T-cell (primary cell): ENCODE data around the gene TROAP. TPM values are rescaled to one million over a fixed set of nuclear protein-coding genes. Genes with fewer than 3 reads are reported as not detected.
A peak's percentile ranks its signal among the peaks of the same experiment; 100 is the strongest.

Experiments used
- ATAC-seq, 4 experiments: fragments of 200-7000 bp in 3 of 4; fragments of 150-1000 bp in 1 of 4; cut with Tn5 transposase; replicated peaks in 1 of 4; 1 replicate in 3 of 4; 2 replicates in 1 of 4; pipeline ENCODE4 v1.10.0; 2021; ENCODE audit warnings: moderate library complexity in 3 of 4, mild to moderate bottlenecking in 2 of 4, moderate number of reproducible peaks in 1 of 4
- CTCF ChIA-PET, 2 donors: fragments of 300-600 bp; sonication (Branson Sonifier 250); formaldehyde crosslinking; loops; one replicate each; lab custom pipeline; 2022; ENCODE audit warnings: antibody characterized with exemption in 2 of 2; lab: Charles Lee
- POLR2A ChIA-PET, 2 donors: fragments of 300-600 bp; sonication (Branson Sonifier 250); formaldehyde crosslinking; loops; one replicate each; lab custom pipeline; 2022; ENCODE audit warnings: antibody characterized with exemption in 2 of 2; lab: Charles Lee
- DNase-seq, 35 experiments: peaks; one replicate each; pipeline versions ENCODE4 v3.0.0 to v3.0.0-alpha.2; 2013 to 2023
- H3K27ac ChIP-seq: one replicate; pipeline ENCODE4 v1.5.1; 2013; ENCODE audit warnings: low read length
- H3K27me3 ChIP-seq, 2 experiments: replicated peaks in 1 of 2; 1 replicate in 1 of 2; 2 replicates in 1 of 2; pipeline versions ENCODE4 v1.6.1 to v1.7.0; 2013; ENCODE audit warnings: low read length in 1 of 2, mixed read lengths in 1 of 2; ENCODE audit not compliant: control insufficient read depth in 2 of 2, insufficient read depth in 2 of 2; ENCODE audit errors: extremely low read depth in 1 of 2
- H3K36me3 ChIP-seq, 2 donors: 1 replicate in 1 of 2; 2 replicates in 1 of 2; pipeline versions ENCODE4 v1.6.1 to v1.7.0; 2013; ENCODE audit warnings: low read length in 1 of 2; ENCODE audit not compliant: control insufficient read depth in 2 of 2, insufficient read depth in 1 of 2; ENCODE audit errors: extremely low read depth in 1 of 2
- H3K4me1 ChIP-seq, 2 experiments: 1 replicate in 1 of 2; 2 replicates in 1 of 2; pipeline versions ENCODE4 v1.6.1 to v1.7.0; 2013; ENCODE audit warnings: low read length in 2 of 2, mixed read lengths in 1 of 2; ENCODE audit not compliant: insufficient read depth in 2 of 2, control insufficient read depth in 1 of 2; ENCODE audit errors: extremely low read depth in 1 of 2
- H3K4me3 ChIP-seq, 2 donors: 1 replicate in 1 of 2; 2 replicates in 1 of 2; pipeline versions ENCODE4 v1.5.1 to v1.7.0; 2013; ENCODE audit warnings: mild to moderate bottlenecking in 2 of 2, low read length in 1 of 2, moderate library complexity in 1 of 2; ENCODE audit not compliant: control insufficient read depth in 1 of 2; ENCODE audit errors: extremely low read depth in 1 of 2
- H3K9me3 ChIP-seq: 2 replicates; pipeline ENCODE4 v1.7.0; 2013
- H3K27ac Mint-ChIP-seq, 2 donors: one replicate each; pipeline ENCODE4 v1.8.0; 2020 to 2021; ENCODE audit warnings: mild to moderate bottlenecking in 2 of 2, mixed read lengths in 2 of 2
- H3K27me3 Mint-ChIP-seq, 2 donors: one replicate each; pipeline ENCODE4 v1.8.0; 2021 to 2022; ENCODE audit warnings: mixed read lengths in 2 of 2
- H3K36me3 Mint-ChIP-seq: one replicate; pipeline ENCODE4 v1.8.0; 2021; ENCODE audit warnings: mixed read lengths
- H3K4me1 Mint-ChIP-seq, 3 donors: one replicate each; pipeline ENCODE4 v1.8.0; 2020 to 2022; ENCODE audit warnings: mixed read lengths in 3 of 3, mild to moderate bottlenecking in 1 of 3
- H3K4me3 Mint-ChIP-seq, 3 donors: one replicate each; pipeline ENCODE4 v1.8.0; 2020 to 2022; ENCODE audit warnings: mild to moderate bottlenecking in 3 of 3, mixed read lengths in 3 of 3, moderate library complexity in 3 of 3
- H3K9me3 Mint-ChIP-seq, 3 donors: one replicate each; pipeline ENCODE4 v1.8.0; 2020 to 2022; ENCODE audit warnings: mixed read lengths in 3 of 3
- WGBS: methylation state at CpG from one replicate; pipeline ENCODE4 v1.1.5; 2013; ENCODE audit warnings: missing lambda C conversion rate; ENCODE audit not compliant: insufficient coverage; 5-methylcytosine and 5-hydroxymethylcytosine counted together
- total RNA-seq, 35 experiments: library from RNA in 6 of 35; stranded (reverse) in 6 of 35; fragments of 120-200 nt in 1 of 35; gene quantifications; one replicate each; pipeline versions ENCODE4 v1.2.1 to v1.2.4 and lab custom pipeline; 2013 to 2026

Gene TROAP
- total RNA-seq, 5 donors from 2014 or later (not counting 1 experiment from before 2014, with no cell fraction given) = 0.98 to 1.9 (median 1.3) TPM

- peaks cover 38 to 55% (median 45%) of the 10 kb centered on the region in 3 donors for H3K4me1 Mint-ChIP-seq
- H3K27me3 ChIP-seq = peaks cover 25 to 91% of the 10 kb centered on the region in 2 experiments
- no peak overlapping the region for H3K27ac Mint-ChIP-seq
- H3K36me3 ChIP-seq = no peaks in the 10 kb centered on the region
- ATAC-seq = no peak
- H3K4me3 ChIP-seq = no peak overlapping the region
- H3K9me3 Mint-ChIP-seq = no peaks in the 10 kb centered on the region
- no peak for DNase-seq
- H3K27ac ChIP-seq = no peak overlapping the region
- peaks cover 32 to 64% of the 10 kb centered on the region in 2 experiments for H3K4me1 ChIP-seq
- peaks cover 32 to 66% of the 10 kb centered on the region in 2 donors for H3K27me3 Mint-ChIP-seq
- POLR2A ChIA-PET = no interaction called here
- H3K4me3 Mint-ChIP-seq = peak overlapping the region in 1 of 3 donors; percentile 73
- no peaks in the 10 kb centered on the region for H3K36me3 Mint-ChIP-seq
- CTCF ChIA-PET = interaction anchor here in 1 of 2 donors (3.5 kb wide), 1 partner anchor 12 kb away, joined by 12 read pairs; no protein-coding TSS in a partner anchor
- WGBS = no CpG with 5 or more reads among the region's 15 CpGs
- H3K9me3 ChIP-seq = no peaks in the 10 kb centered on the region
These were observed 21.5 kb downstream of the TROAP start for GRCh38 chr12:49344486-49345050.

GRCh38 chr12:49345051-49345824, 22.2 kb downstream of the TROAP start:
- peaks cover 38 to 55% (median 45%) of the 10 kb centered on the region in 3 donors for H3K4me1 Mint-ChIP-seq
- no peak overlapping the region for H3K27ac ChIP-seq
- ChIA-PET POLR2A (no interaction called here), CTCF (interaction anchor here (0.6 to 3.2 kb wide), 3 partner anchors 15 to 79 kb away, joined by 3 to 20 read pairs (median 5); no protein-coding TSS in a partner anchor)
- H3K4me1 ChIP-seq = peaks cover 32 to 64% of the 10 kb centered on the region in 2 experiments
- no peaks in the 10 kb centered on the region for H3K36me3 ChIP-seq
- no peaks in the 10 kb centered on the region for H3K9me3 ChIP-seq
- peak overlapping the region; percentile 58 to 80 (median 73) for H3K4me3 Mint-ChIP-seq
- H3K4me3 ChIP-seq = peak overlapping the region; percentile 26 to 71
- H3K27me3 ChIP-seq = peaks cover 25 to 91% of the 10 kb centered on the region in 2 experiments
- no peaks in the 10 kb centered on the region for H3K36me3 Mint-ChIP-seq
- 6% methylated on average over 28 of the region's 70 CpGs for WGBS
- no peak overlapping the region for H3K27ac Mint-ChIP-seq
- ATAC-seq = no peak
- no peaks in the 10 kb centered on the region for H3K9me3 Mint-ChIP-seq
- peaks cover 32 to 66% of the 10 kb centered on the region in 2 donors for H3K27me3 Mint-ChIP-seq
- DNase-seq = no peak

DNA sequence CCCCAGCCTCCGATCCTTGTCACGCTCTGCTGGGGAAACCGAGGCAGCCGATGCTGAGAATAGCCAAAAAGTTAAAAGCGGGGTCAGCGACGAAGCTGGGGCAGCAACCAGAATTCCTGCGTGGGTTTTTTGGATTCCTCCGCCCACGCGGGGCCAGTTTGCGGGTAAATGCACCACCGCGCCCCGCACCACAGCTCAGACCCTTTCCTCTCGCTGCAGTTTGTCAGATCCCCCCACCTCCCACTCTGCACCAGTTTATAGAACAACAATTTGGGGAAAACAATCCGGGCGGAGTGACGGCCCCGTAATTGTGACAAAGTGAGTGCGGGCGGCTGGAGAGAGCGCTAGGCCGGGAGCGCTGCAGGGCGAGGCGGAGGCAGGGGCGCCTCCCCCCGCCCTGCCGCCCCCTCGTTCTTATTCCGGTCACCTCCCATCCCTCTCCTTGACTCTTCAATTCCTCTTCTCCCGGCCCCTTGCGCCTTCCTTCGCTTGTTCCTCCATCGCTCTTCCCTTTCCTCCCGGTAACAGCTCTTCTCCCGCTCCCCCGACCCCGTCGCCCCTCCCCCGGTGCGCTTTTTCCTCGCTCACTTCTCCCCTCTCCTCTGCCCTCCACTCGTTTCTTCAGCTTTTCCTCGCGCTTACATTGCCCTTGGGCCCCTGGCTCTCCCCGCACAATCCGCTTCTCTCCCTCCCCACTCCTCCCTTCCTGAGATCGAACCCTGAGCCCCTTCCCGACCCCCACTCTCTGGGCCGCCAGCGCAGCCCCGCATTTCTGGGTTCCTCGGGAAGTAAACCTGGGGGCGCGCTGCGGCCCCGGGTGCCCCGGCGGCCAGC, 23.0 kb downstream of the TROAP start:
- Histone ChIP-seq H3K9me3 (no peaks in the 10 kb centered on the region), H3K27ac (no peak overlapping the region), H3K27me3 (peaks cover 25 to 96% of the 10 kb centered on the region in 2 experiments), H3K4me3 (peak overlapping the region; percentile 47 to 86), H3K36me3 (no peaks in the 10 kb centered on the region), H3K4me1 (peaks cover 32 to 64% of the 10 kb centered on the region in 2 experiments)
- no peaks in the 10 kb centered on the region for H3K36me3 Mint-ChIP-seq
- H3K27ac Mint-ChIP-seq = no peak overlapping the region
- ATAC-seq = no peak
- CTCF ChIA-PET = interaction anchor here (0.6 to 3.2 kb wide), 7 partner anchors 11 to 80 kb away, joined by 3 to 20 read pairs (median 5); no protein-coding TSS in a partner anchor
- DNase-seq = no peak
- no peaks in the 10 kb centered on the region for H3K9me3 Mint-ChIP-seq
- H3K27me3 Mint-ChIP-seq = peaks cover 33 to 68% of the 10 kb centered on the region in 2 donors
- 4% methylated on average over 42 of the region's 61 CpGs for WGBS
- POLR2A ChIA-PET = no interaction called here
- peak overlapping the region; percentile 58 to 80 (median 73) for H3K4me3 Mint-ChIP-seq
- H3K4me1 Mint-ChIP-seq = peaks cover 32 to 51% (median 45%) of the 10 kb centered on the region in 3 donors

- H3K27ac Mint-ChIP-seq = peak within 1 kb of the TSS in 1 of 2 donors; percentile 43
These were observed 23.7 kb downstream of the TROAP start, which contains the start of gene DNAJC22 for GRCh38 chr12:49346659-49347310. TSS of gene DNAJC22 (plus strand) at chr12:49346888. CDS start at chr12:49348873, 1,985 bp downstream.

GRCh38 chr12:49347311-49348193, 24.5 kb downstream of the TROAP start:
- Mint-ChIP-seq H3K36me3 (no peaks in the 10 kb centered on the region), H3K27me3 (peaks cover 40 to 75% of the 10 kb centered on the region in 2 donors), H3K4me3 (peak overlapping the region; percentile 73 to 80 (median 80)), H3K27ac (peak overlapping the region in 1 of 2 donors; percentile 43), H3K9me3 (no peaks in the 10 kb centered on the region), H3K4me1 (peaks cover 32 to 49% (median 42%) of the 10 kb centered on the region in 3 donors)
- POLR2A ChIA-PET = interaction anchor here (0.5 to 1.0 kb wide), 4 partner anchors 10 to 766 kb away, joined by 3 to 22 read pairs (median 4); no protein-coding TSS in a partner anchor
- ATAC-seq (peak; percentile 80 to 86 (median 82)), DNase-seq (peak; percentile 44 to 85 (median 71))
- Histone ChIP-seq H3K4me1 (peaks cover 31 to 56% of the 10 kb centered on the region in 2 experiments), H3K4me3 (peak overlapping the region; percentile 47 to 86), H3K36me3 (no peaks in the 10 kb centered on the region), H3K27ac (no peak overlapping the region), H3K27me3 (peaks cover 23 to 92% of the 10 kb centered on the region in 2 experiments), H3K9me3 (no peaks in the 10 kb centered on the region)
- 22% methylated on average over 23 of the region's 37 CpGs for WGBS
- CTCF ChIA-PET = interaction anchor here (0.5 to 3.2 kb wide), 22 partner anchors 10 to 664 kb away, joined by 3 to 22 read pairs (median 4); partner anchors contain the start of genes C1QL4 (in 1 of the 2), PRPH (in 1 of the 2), SPATS2 (in 1 of the 2) and TROAP (in 1 of the 2)

More at GRCh38 chr12:49346659-49347310, 23.7 kb downstream of the TROAP start, which contains the start of gene DNAJC22:
- peaks cover 36 to 75% of the 10 kb centered on the region in 2 donors for H3K27me3 Mint-ChIP-seq
- WGBS = 1% methylated on average over 41 of the region's 47 CpGs
- Histone ChIP-seq H3K4me1 (peaks cover 32 to 63% of the 10 kb centered on the region in 2 experiments), H3K9me3 (no peaks in the 10 kb centered on the region), H3K27me3 (peaks cover 23 to 96% of the 10 kb centered on the region in 2 experiments), H3K27ac (no peak within 1 kb of the TSS), H3K36me3 (no peaks in the 10 kb centered on the region), H3K4me3 (peak within 1 kb of the TSS; percentile 47 to 86)
- H3K4me3 Mint-ChIP-seq = peak within 1 kb of the TSS; percentile 73 to 80 (median 80)
- ChIA-PET CTCF (interaction anchor here (0.5 to 3.2 kb wide), 12 partner anchors 11 to 354 kb away, joined by 3 to 22 read pairs (median 5); partner anchors contain the start of genes PRPH (in 1 of the 2) and SPATS2 (in 1 of the 2)), POLR2A (interaction anchor here in 1 of 2 donors (0.5 kb wide), 1 partner anchor 31 kb away, joined by 4 read pairs; no protein-coding TSS in a partner anchor)
- ATAC-seq (peak; percentile 29 to 52 (median 36)), DNase-seq (peak in 3 of 35 experiments; percentile 32 to 48 (median 44))
- peaks cover 32 to 51% (median 45%) of the 10 kb centered on the region in 3 donors for H3K4me1 Mint-ChIP-seq
- no peaks in the 10 kb centered on the region for H3K36me3 Mint-ChIP-seq
- H3K9me3 Mint-ChIP-seq = no peaks in the 10 kb centered on the region
